Adrenal gland (tissue), 12 donors: ENCODE data around the gene ATXN3. TPM values are rescaled to one million over a fixed set of nuclear protein-coding genes. Genes with fewer than 3 reads are reported as not detected.

Source experiments
- DNase-seq, 7 donors: peaks; one replicate each; pipeline ENCODE4 v3.0.0-alpha.2; 2019 to 2020
- H3K27ac ChIP-seq, 5 donors: fragments of 200-600 bp; sonication (generic) in 4 of 5; 1 replicate in 3 of 5; 2 replicates in 2 of 5; pipeline versions ENCODE4 v1.5.1 to v1.8.0; 2016 to 2020; ENCODE audit warnings: mild to moderate bottlenecking in 1 of 5
- H3K27me3 ChIP-seq: fragments of 200-600 bp; 2 replicates; pipeline ENCODE4 v1.8.0; 2021
- H3K36me3 ChIP-seq, 2 donors: fragments of 200-600 bp; replicated peaks in 1 of 2; 1 replicate in 1 of 2; 2 replicates in 1 of 2; pipeline versions ENCODE4 v1.5.1 to v1.8.0; 2018 to 2022
- H3K4me1 ChIP-seq, 2 donors: fragments of 200-600 bp; replicated peaks in 1 of 2; 1 replicate in 1 of 2; 2 replicates in 1 of 2; pipeline versions ENCODE4 v1.5.1 to v1.8.0; 2018 to 2021
- H3K4me3 ChIP-seq, 4 donors: fragments of 200-600 bp; sonication (generic) in 3 of 4; one replicate each; pipeline ENCODE4 v1.5.1; 2016 to 2018
- H3K9me3 ChIP-seq, 3 donors: fragments of 200-600 bp; sonication (generic) in 1 of 3; replicated peaks in 1 of 3; 1 replicate in 2 of 3; 2 replicates in 1 of 3; pipeline versions ENCODE4 v1.5.1 to v1.8.0; 2016 to 2021
- POLR2A ChIP-seq, 2 donors: fragments of 450-650 bp; IDR thresholded peaks; one replicate each; pipeline ENCODE4 v1.6.1; 2017; ENCODE audit warnings: antibody characterized with exemption in 2 of 2, mild to moderate bottlenecking in 2 of 2, moderate library complexity in 1 of 2
- WGBS, 4 donors: extraction: QIAGEN DNeasy Blood & Tissue Kit in 2 of 4; methylation state at CpG; one replicate each; pipeline versions ENCODE4 v1.1.5 to v1.1.7; 2013 to 2017; 5-methylcytosine and 5-hydroxymethylcytosine counted together
- intact Hi-C, 2 donors: fragments of 100-400 bp; cut with DNase I; formaldehyde crosslinking; loops; one replicate each; pipeline versions ENCODE4 v1.14.1 to v1.15.0; 2022 to 2023
- polyA plus RNA-seq, 3 donors: library from polyadenylated mRNA; stranded (reverse); fragments of 200-250 nt in 2 of 3; fragments of 350-450 nt in 1 of 3; fragmentation: Illumina TruSeq in 1 of 3; extraction: RNeasy Lipid Tissue Mini Kit (QIAGEN cat#74804) in 1 of 3; gene quantifications; one replicate each; pipeline ENCODE4 v1.2.3, GENCODE V29; 2013 to 2014
- total RNA-seq, 9 donors: library from RNA; depleted of rRNA in 4 of 9; stranded (reverse); fragments of >200 nt in 4 of 9; fragments of 120-200 nt in 1 of 9; fragmentation: NEBNext Ultra II Directional in 1 of 9; extraction: Animal tissue kit (Norgen Biotek cat#: 25700) in 1 of 9; gene quantifications; one replicate each; pipeline versions ENCODE4 v1.1.0 to v1.2.4, GENCODE V29; 2013 to 2023
- TF ChIP-seq, protein P1 (sequence below), 6 experiments: fragments of 450-650 bp in 4 of 6; fragments of 200-600 bp in 2 of 6; sonication (generic) in 1 of 6; IDR thresholded peaks; 1 replicate in 5 of 6; 2 replicates in 1 of 6; pipeline versions ENCODE4 v1.5.1 to v1.8.0; 2016 to 2021; ENCODE audit warnings: antibody characterized with exemption in 6 of 6, mild to moderate bottlenecking in 2 of 6, moderate library complexity in 1 of 6
- donor health status: healthy with polysubstance abuse.
- donor health status: Bipolar disorder and iron deficiency.
- donor health status: DM: yes; HTN: yes; CAD: no.
- donor health status: DM: no; HTN: no; CAD: no.
- donor health status: DM: no; HTN: no; CAD: no.
- donor health status: DM: yes; HTN: yes; CAD: no.

Gene ATXN3
- total and polyA plus RNA-seq, 12 donors = 9.0 to 62.8 (median 23.1) TPM

DNA sequence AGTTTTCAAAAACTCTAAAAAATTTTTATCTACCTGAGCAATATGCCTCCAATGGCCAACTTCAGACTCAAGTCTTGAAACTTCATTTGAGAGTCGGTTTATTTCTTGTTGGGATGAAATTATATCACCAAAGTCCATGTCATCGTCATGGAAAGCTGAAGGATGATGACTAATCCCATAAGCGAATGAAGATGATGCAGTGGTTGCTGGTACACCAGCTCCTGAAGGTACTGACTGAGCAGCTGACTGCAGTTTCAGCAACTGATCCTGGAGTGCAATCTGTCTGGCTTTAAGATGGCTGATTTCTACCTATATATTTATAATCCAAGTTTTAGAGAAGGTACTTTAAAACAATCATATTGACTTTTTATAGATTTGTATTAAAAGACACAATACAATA lies 84.9 kb downstream of the ATXN3 start:
- no peaks in the 10 kb centered on the region for H3K4me1 ChIP-seq
- no peak overlapping the region for H3K27ac ChIP-seq
- H3K4me3 ChIP-seq = no peak overlapping the region
- TF ChIP-seq POLR2A (IDR thresholded peaks at IDR 0.05) = no peak
- TF ChIP-seq, protein P1, sequence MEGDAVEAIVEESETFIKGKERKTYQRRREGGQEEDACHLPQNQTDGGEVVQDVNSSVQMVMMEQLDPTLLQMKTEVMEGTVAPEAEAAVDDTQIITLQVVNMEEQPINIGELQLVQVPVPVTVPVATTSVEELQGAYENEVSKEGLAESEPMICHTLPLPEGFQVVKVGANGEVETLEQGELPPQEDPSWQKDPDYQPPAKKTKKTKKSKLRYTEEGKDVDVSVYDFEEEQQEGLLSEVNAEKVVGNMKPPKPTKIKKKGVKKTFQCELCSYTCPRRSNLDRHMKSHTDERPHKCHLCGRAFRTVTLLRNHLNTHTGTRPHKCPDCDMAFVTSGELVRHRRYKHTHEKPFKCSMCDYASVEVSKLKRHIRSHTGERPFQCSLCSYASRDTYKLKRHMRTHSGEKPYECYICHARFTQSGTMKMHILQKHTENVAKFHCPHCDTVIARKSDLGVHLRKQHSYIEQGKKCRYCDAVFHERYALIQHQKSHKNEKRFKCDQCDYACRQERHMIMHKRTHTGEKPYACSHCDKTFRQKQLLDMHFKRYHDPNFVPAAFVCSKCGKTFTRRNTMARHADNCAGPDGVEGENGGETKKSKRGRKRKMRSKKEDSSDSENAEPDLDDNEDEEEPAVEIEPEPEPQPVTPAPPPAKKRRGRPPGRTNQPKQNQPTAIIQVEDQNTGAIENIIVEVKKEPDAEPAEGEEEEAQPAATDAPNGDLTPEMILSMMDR (IDR thresholded peaks at IDR 0.05) = no peak
- no peak for DNase-seq
- intact Hi-C loops = no loop called here
- no peaks in the 10 kb centered on the region for H3K9me3 ChIP-seq
- no peaks in the 10 kb centered on the region for H3K27me3 ChIP-seq
- 81 to 84% (median 82%) methylated on average over 3 of the region's 3 CpGs for WGBS, 4 donors
- peaks cover 0 to 19% of the 10 kb centered on the region in 2 donors for H3K36me3 ChIP-seq

DNA sequence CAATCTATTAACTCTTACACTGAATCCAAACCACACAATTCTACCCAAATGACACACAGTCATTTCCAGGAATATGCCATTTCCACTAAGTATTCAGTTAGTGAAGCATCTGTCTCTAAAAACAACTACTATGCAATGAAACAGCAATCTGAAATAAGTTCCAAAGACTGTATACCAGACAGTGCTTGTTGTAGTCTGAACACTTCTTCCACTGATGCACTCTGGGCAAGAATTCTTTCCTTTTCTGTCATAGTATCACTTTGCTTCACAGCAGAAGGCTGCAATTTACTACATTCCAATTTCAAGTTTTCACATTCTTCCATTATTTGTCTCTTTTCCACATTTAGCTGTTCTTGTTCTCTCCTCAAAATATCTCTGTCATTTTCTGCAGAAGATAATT lies 92.3 kb downstream of the ATXN3 start:
- Histone ChIP-seq H3K9me3 (no peaks in the 10 kb centered on the region), H3K4me3 (no peak overlapping the region), H3K27me3 (no peaks in the 10 kb centered on the region), H3K4me1 (no peaks in the 10 kb centered on the region), H3K27ac (no peak overlapping the region), H3K36me3 (peaks cover 0 to 71% of the 10 kb centered on the region in 2 donors)
- intact Hi-C loops = no loop called here
- TF ChIP-seq POLR2A (IDR thresholded peaks at IDR 0.05) = no peak
- TF ChIP-seq, protein P1 (IDR thresholded peaks at IDR 0.05) = no peak
- DNase-seq = no peak

DNA sequence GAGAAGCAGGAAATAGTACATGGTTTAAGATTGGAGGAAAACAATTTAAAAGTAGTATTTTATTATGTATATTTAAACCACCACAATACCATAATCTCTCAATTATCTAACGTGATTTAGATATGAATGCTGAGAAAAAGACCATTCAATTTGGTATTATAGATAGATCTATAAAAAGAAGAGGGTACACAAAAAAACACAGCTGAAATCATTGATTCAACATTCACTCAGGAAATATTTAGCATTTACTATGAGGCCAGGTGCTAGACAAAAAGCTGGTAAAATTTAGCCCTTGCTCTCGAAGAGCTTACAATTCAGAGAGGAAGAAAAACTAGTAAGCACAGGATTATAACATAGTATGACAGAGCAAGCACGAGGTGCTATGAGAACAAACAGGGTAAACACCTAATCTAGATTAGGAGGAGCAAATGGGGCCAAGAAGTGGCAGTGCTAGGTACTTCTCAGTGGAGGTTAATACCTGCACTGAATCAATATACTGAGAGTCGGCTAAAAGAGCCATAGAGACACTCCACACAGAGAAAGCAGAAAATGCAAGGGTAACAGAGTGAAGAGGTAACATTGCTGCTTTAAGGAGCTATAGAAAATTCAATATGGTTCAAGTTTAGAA lies 94.1 kb downstream of the ATXN3 start:
- Histone ChIP-seq H3K9me3 (no peaks in the 10 kb centered on the region), H3K4me3 (no peak overlapping the region), H3K27ac (no peak overlapping the region), H3K4me1 (no peaks in the 10 kb centered on the region), H3K36me3 (peaks cover 0 to 75% of the 10 kb centered on the region in 2 donors), H3K27me3 (no peaks in the 10 kb centered on the region)
- WGBS, 4 donors = 86 to 89% (median 89%) methylated on average over 4 of the region's 4 CpGs
- TF ChIP-seq, protein P1 (IDR thresholded peaks at IDR 0.05) = no peak
- no peak for TF ChIP-seq POLR2A (IDR thresholded peaks at IDR 0.05)
- intact Hi-C loops = no loop called here
- no peak for DNase-seq

DNA sequence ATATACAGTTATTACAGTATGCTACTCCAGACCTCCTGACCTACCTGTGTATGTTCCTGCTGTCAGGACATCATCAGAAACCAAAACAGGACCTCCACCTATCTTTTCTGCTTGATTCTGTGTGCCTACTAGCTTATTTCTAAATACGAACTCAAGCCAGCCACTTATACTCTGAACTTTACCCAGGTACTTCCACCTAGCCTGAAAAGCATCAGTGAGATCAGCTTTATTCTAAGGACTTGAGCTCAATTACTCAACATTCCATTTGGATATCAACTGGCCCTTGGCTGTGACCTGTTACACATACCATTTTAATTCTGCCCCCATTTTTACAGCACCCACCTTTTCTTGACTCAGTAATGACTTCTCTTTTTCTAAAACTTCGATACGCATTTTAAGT lies 95.7 kb downstream of the ATXN3 start:
- H3K27me3 ChIP-seq = no peaks in the 10 kb centered on the region
- H3K36me3 ChIP-seq = peaks cover 0 to 70% of the 10 kb centered on the region in 2 donors
- intact Hi-C loops = no loop called here
- DNase-seq = no peak
- WGBS, 4 donors = 95 to 100% (median 97%) methylated on average over 3 of the region's 3 CpGs
- no peaks in the 10 kb centered on the region for H3K9me3 ChIP-seq
- no peaks in the 10 kb centered on the region for H3K4me1 ChIP-seq
- H3K4me3 ChIP-seq = no peak overlapping the region
- no peak overlapping the region for H3K27ac ChIP-seq
- TF ChIP-seq POLR2A (IDR thresholded peaks at IDR 0.05) = no peak
- TF ChIP-seq, protein P1 (IDR thresholded peaks at IDR 0.05) = no peak
